Right lobe of liver (tissue), 6 donors: ENCODE measurements around the gene HMGB1. TPM values are rescaled to one million over a fixed set of nuclear protein-coding genes. Genes with fewer than 3 reads are reported as not detected.
A peak's percentile ranks its signal among the peaks of the same experiment; 100 is the strongest.

Source experiments
- ATAC-seq, 4 donors: fragments of 200-7000 bp; cut with Tn5 transposase; one replicate each; pipeline ENCODE4 v1.9.1; 2020; ENCODE audit warnings: mild to moderate bottlenecking in 4 of 4, moderate library complexity in 4 of 4
- DNase-seq, 3 donors: peaks; one replicate each; pipeline ENCODE4 v3.0.0-alpha.2; 2020
- H3K27ac ChIP-seq, 3 donors: fragments of 200-600 bp; one replicate each; pipeline ENCODE4 v1.8.0; 2022
- H3K27me3 ChIP-seq, 2 donors: fragments of 200-600 bp; one replicate each; pipeline ENCODE4 v1.8.0; 2022
- H3K36me3 ChIP-seq, 4 donors: fragments of 200-600 bp; sonication (generic) in 1 of 4; one replicate each; pipeline versions ENCODE4 v1.5.1 to v1.8.0; 2017 to 2022; ENCODE audit warnings: control low read depth in 1 of 4
- H3K4me1 ChIP-seq, 4 donors: fragments of 200-600 bp; sonication (generic) in 1 of 4; one replicate each; pipeline versions ENCODE4 v1.5.1 to v1.8.0; 2017 to 2022; ENCODE audit warnings: control low read depth in 1 of 4
- H3K4me3 ChIP-seq, 3 donors: fragments of 200-600 bp; one replicate each; pipeline ENCODE4 v1.8.0; 2022
- H3K9me3 ChIP-seq, 4 donors: fragments of 200-600 bp; sonication (generic) in 1 of 4; one replicate each; pipeline versions ENCODE4 v1.5.1 to v1.8.0; 2017 to 2022; ENCODE audit warnings: control low read depth in 1 of 4
- CTCF ChIP-seq, 4 donors: fragments of 200-600 bp in 3 of 4; fragments of 450-650 bp in 1 of 4; IDR thresholded peaks; one replicate each; pipeline versions ENCODE4 v1.5.1 to v1.8.0; 2016 to 2022; ENCODE audit warnings: antibody characterized with exemption in 4 of 4, mild to moderate bottlenecking in 2 of 4
- POLR2A ChIP-seq: fragments of 450-650 bp; IDR thresholded peaks from one replicate; pipeline ENCODE4 v1.6.1; 2017; ENCODE audit warnings: antibody characterized with exemption, mild to moderate bottlenecking
- WGBS: methylation state at CpG from one replicate; pipeline ENCODE4 v1.1.6; 2018; ENCODE audit warnings: low coverage, low lambda C conversion rate; ENCODE audit not compliant: insufficient coverage; ENCODE audit errors: missing lambda C conversion rate; 5-methylcytosine and 5-hydroxymethylcytosine counted together
- intact Hi-C, 2 donors: fragments of 100-400 bp; cut with DNase I; formaldehyde crosslinking; loops; one replicate each; pipeline versions ENCODE4 v1.11.2 to v1.14.1; 2022
- long read RNA-seq: library from polyadenylated mRNA; unstranded; transcript quantifications from one replicate; pipeline ENCODE4 v2.0.0, GENCODE V29; 2019
- total RNA-seq, 6 experiments: library from RNA; depleted of rRNA in 2 of 6; stranded (reverse); fragments of >200 nt in 2 of 6; fragmentation: NEBNext Ultra II Directional in 3 of 6; extraction: Animal tissue kit (Norgen Biotek cat#: 25700) in 3 of 6; gene quantifications; one replicate each; pipeline versions ENCODE4 v1.1.0 to v1.2.4, GENCODE V29; 2016 to 2023
- donor health status: DM: no; HTN: yes; CAD: no.
- donor health status: DM: no; HTN: no; CAD: no.
- donor health status: DM: no; HTN: no; CAD: no.
- donor health status: DM: no; HTN: yes; CAD: no.
- donor health status: DM: no; HTN: yes; CAD: no.

The HMGB1 gene
- total RNA-seq = 100 to 1,000 TPM in 3 of 6 experiments, 10 to 100 TPM in 3; 80.6 to 167 (median 107) TPM
- long read RNA-seq, full-length matches to known transcripts = 22 of 66 reads
- long read RNA-seq, partial matches to known transcripts = 35 of 66 reads
- long read RNA-seq, other reads (novel, unspliced or antisense) = 9 of 66 reads

GRCh38 chr13:30465593-30466357, at the start of gene HMGB1:
HMGB1 (minus strand) TSS chr13:30465936; CDS start chr13:30463680, 2,256 bp downstream.
- Histone ChIP-seq H3K27ac (peak within 1 kb of the TSS; percentile 98 to 99 (median 99)), H3K36me3 (peaks cover 0 to 19% (median 11%) of the 10 kb centered on the region in 4 donors), H3K4me1 (peaks cover 0 to 28% (median 9%) of the 10 kb centered on the region in 4 donors), H3K27me3 (no peaks in the 10 kb centered on the region), H3K9me3 (no peaks in the 10 kb centered on the region), H3K4me3 (peak within 1 kb of the TSS; percentile 73 to 84 (median 78))
- intact Hi-C loops = no loop called here
- 0% methylated on average over 15 of the region's 57 CpGs for WGBS
- ATAC-seq = peak; percentile 90 to 97 (median 93)
- TF ChIP-seq POLR2A (peak; percentile 99), CTCF (IDR thresholded peaks at IDR 0.05) (no peak)
- peak; percentile 97 to 99 (median 99) for DNase-seq

- H3K4me1 ChIP-seq = no peaks in the 10 kb centered on the region
Measured at GRCh38 chr13:30510811-30511371, 45.2 kb upstream of the HMGB1 start.

GRCh38 chr13:30510091-30510490, 44.4 kb upstream of the HMGB1 start:
- intact Hi-C loops = no loop called here
- Histone ChIP-seq H3K4me3 (no peak overlapping the region), H3K36me3 (no peaks in the 10 kb centered on the region), H3K27me3 (no peaks in the 10 kb centered on the region), H3K27ac (no peak overlapping the region), H3K4me1 (no peaks in the 10 kb centered on the region), H3K9me3 (no peaks in the 10 kb centered on the region)
- 61% methylated on average over 4 of the region's 4 CpGs for WGBS
- DNase-seq (no peak), ATAC-seq (no peak)
- TF ChIP-seq POLR2A (no peak), CTCF (IDR thresholded peaks at IDR 0.05) (no peak)

More at GRCh38 chr13:30510811-30511371, 45.2 kb upstream of the HMGB1 start:
- no peak for TF ChIP-seq POLR2A
- no peak for TF ChIP-seq CTCF (IDR thresholded peaks at IDR 0.05)
- Histone ChIP-seq H3K9me3 (no peaks in the 10 kb centered on the region), H3K27me3 (no peaks in the 10 kb centered on the region), H3K27ac (no peak overlapping the region), H3K36me3 (no peaks in the 10 kb centered on the region), H3K4me3 (no peak overlapping the region)
- intact Hi-C loops = no loop called here
- ATAC-seq = no peak
- no peak for DNase-seq
- 81% methylated on average over 4 of the region's 4 CpGs for WGBS

- Histone ChIP-seq H3K36me3 (no peaks in the 10 kb centered on the region), H3K9me3 (no peaks in the 10 kb centered on the region), H3K27ac (no peak overlapping the region), H3K4me1 (no peaks in the 10 kb centered on the region), H3K4me3 (no peak overlapping the region), H3K27me3 (no peaks in the 10 kb centered on the region)
- DNase-seq (no peak), ATAC-seq (no peak)
- intact Hi-C loops = no loop called here
- no peak for TF ChIP-seq POLR2A
- no peak for TF ChIP-seq CTCF (IDR thresholded peaks at IDR 0.05)
- WGBS = 78% methylated on average over 9 of the region's 9 CpGs
Measured at GRCh38 chr13:30509254-30510050, 43.7 kb upstream of the HMGB1 start.
